ENCODE data around the gene VSNL1. TPM values are rescaled to one million over a fixed set of nuclear protein-coding genes. Genes with fewer than 3 reads are reported as not detected.

The VSNL1 gene
- 0.70 TPM for polyA plus RNA-seq
- long read RNA-seq, donor 1, result 0 reads
- long read RNA-seq, donor 2, result 0 reads
- long read RNA-seq, donor 3, result 0 reads
- long read RNA-seq, donor 4, result 0 reads
- long read RNA-seq, donor 5, partial matches to known transcripts, result 0 of 1 reads
- long read RNA-seq, donor 5, other reads (novel, unspliced or antisense), result 0 of 1 reads
- long read RNA-seq, donor 6, result 0 reads
- long read RNA-seq, donor 7, partial matches to known transcripts, result 0 of 1 reads
- long read RNA-seq, donor 7, other reads (novel, unspliced or antisense), result 0 of 1 reads
- long read RNA-seq, donor 8, result 0 reads
- long read RNA-seq, donor 9, partial matches to known transcripts, result 0 of 1 reads
- long read RNA-seq, donor 9, other reads (novel, unspliced or antisense), result 0 of 1 reads
- long read RNA-seq, donor 10, result 0 reads
- long read RNA-seq, donor 11, result 0 reads

- peak; percentile 76 to 82 for DNase-seq
- Histone ChIP-seq H3K4me1 (ENCODE audit: control insufficient read depth, insufficient read depth, low read length) (peaks cover 9% of the 10 kb centered on the region), H3K9me3 (ENCODE audit: control insufficient read depth, low read depth, low read length) (no peaks in the 10 kb centered on the region), H3K27ac (ENCODE audit: low read length) (no peak within 1 kb of the TSS), H3K36me3 (ENCODE audit: control insufficient read depth, insufficient read depth, low read length) (no peaks in the 10 kb centered on the region), H3K4me3 (ENCODE audit: low read length) (peak within 1 kb of the TSS; percentile 55), H3K27me3 (ENCODE audit: control insufficient read depth, insufficient read depth, low read length) (peaks cover 71% of the 10 kb centered on the region)
- no CpG with 5 or more reads among the region's 43 CpGs for WGBS (ENCODE audit: insufficient coverage, low lambda C conversion rate)
Measured at GRCh38 chr2:17540093-17540812, at the start of gene VSNL1. VSNL1 (plus strand) TSS chr2:17540696; CDS start chr2:17592075, 51,379 bp downstream.

DNA sequence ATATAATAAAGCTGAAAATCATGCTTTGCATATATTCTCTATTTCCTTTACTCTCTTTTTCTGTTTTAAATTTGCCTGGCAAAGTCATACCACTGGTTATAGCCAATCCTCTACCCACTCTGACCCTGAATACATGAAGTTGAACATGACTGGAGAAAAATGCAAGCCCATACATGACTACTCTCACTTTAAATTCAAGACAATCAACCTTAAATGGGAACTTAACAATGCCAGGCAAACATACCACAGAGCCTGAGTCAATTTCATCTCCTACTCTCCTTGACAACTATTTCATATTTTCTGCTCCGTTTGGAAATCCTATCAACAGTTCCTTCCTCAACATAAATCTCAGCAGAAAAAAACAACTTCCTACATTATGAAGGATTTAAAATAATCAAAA lies 44.9 kb upstream of the VSNL1 start:
- H3K27ac ChIP-seq (ENCODE audit: low read length), result no peak overlapping the region
- DNase-seq, result no peak
- peaks cover 3% of the 10 kb centered on the region for H3K27me3 ChIP-seq (ENCODE audit: control insufficient read depth, insufficient read depth, low read length)
- no peaks in the 10 kb centered on the region for H3K36me3 ChIP-seq (ENCODE audit: control insufficient read depth, insufficient read depth, low read length)
- no peaks in the 10 kb centered on the region for H3K4me1 ChIP-seq (ENCODE audit: control insufficient read depth, insufficient read depth, low read length)
- WGBS (ENCODE audit: insufficient coverage, low lambda C conversion rate), result 83% methylated on average over 1 of the region's 1 CpG
- no peaks in the 10 kb centered on the region for H3K9me3 ChIP-seq (ENCODE audit: control insufficient read depth, low read depth, low read length)
- no peak overlapping the region for H3K4me3 ChIP-seq (ENCODE audit: low read length)

DNA sequence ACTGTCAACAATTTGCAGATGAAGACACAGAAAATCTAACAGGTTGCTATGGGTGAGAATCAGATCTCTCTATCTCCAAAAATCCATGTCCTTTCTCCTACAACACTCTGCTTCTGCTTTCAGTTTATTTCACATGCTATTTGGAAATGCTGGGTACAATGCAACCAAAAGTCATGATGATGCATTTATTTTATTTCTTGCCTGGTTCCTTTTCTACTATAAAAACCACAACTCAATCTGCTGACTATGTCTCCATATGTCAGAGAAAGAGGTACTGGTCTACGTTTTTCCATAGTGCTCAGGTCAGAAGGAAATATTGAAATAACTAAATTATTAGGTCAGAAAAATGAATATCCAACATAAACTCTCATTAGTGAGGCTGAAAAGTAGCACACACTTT lies 42.8 kb upstream of the VSNL1 start:
- no peaks in the 10 kb centered on the region for H3K4me1 ChIP-seq (ENCODE audit: control insufficient read depth, insufficient read depth, low read length)
- H3K27me3 ChIP-seq (ENCODE audit: control insufficient read depth, insufficient read depth, low read length), result peaks cover 3% of the 10 kb centered on the region
- DNase-seq, result no peak
- no peaks in the 10 kb centered on the region for H3K9me3 ChIP-seq (ENCODE audit: control insufficient read depth, low read depth, low read length)
- H3K36me3 ChIP-seq (ENCODE audit: control insufficient read depth, insufficient read depth, low read length), result no peaks in the 10 kb centered on the region
- no peak overlapping the region for H3K4me3 ChIP-seq (ENCODE audit: low read length)
- H3K27ac ChIP-seq (ENCODE audit: low read length), result no peak overlapping the region
- WGBS (ENCODE audit: insufficient coverage, low lambda C conversion rate), result no CpG with 5 or more reads among the region's 1 CpG

GRCh38 chr2:17506736-17507616 lies 33.5 kb upstream of the VSNL1 start:
- H3K4me3 ChIP-seq (ENCODE audit: low read length), result no peak overlapping the region
- H3K4me1 ChIP-seq (ENCODE audit: control insufficient read depth, insufficient read depth, low read length), result no peaks in the 10 kb centered on the region
- H3K27me3 ChIP-seq (ENCODE audit: control insufficient read depth, insufficient read depth, low read length), result no peaks in the 10 kb centered on the region
- H3K27ac ChIP-seq (ENCODE audit: low read length), result no peak overlapping the region
- DNase-seq, result no peak
- WGBS (ENCODE audit: insufficient coverage, low lambda C conversion rate), result 100% methylated on average over 1 of the region's 2 CpGs
- no peaks in the 10 kb centered on the region for H3K36me3 ChIP-seq (ENCODE audit: control insufficient read depth, insufficient read depth, low read length)
- H3K9me3 ChIP-seq (ENCODE audit: control insufficient read depth, low read depth, low read length), result no peaks in the 10 kb centered on the region

DNA sequence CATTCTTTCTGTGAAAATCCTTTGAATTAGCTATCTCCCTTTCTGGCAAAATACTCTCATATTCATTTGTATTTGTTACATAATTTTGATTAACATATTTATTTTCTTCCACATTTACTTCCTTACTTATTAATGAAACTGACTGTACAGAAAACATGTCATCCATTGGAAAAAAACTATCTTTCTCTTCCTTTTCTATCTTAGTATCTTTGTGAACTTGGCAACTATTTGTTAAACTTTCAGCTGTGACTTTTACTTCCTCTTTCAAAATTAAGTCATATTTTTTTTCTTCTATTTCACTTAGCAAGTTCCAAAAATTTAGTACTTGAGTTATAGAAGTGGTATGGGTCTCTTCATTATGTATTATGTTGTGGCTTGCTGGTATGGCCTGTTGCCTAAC lies 24.8 kb upstream of the VSNL1 start:
- Histone ChIP-seq H3K27ac (ENCODE audit: low read length) (no peak overlapping the region), H3K4me1 (ENCODE audit: control insufficient read depth, insufficient read depth, low read length) (peaks cover 2% of the 10 kb centered on the region), H3K4me3 (ENCODE audit: low read length) (no peak overlapping the region), H3K27me3 (ENCODE audit: control insufficient read depth, insufficient read depth, low read length) (peaks cover 8% of the 10 kb centered on the region), H3K9me3 (ENCODE audit: control insufficient read depth, low read depth, low read length) (no peaks in the 10 kb centered on the region), H3K36me3 (ENCODE audit: control insufficient read depth, insufficient read depth, low read length) (no peaks in the 10 kb centered on the region)
- DNase-seq, result no peak

- DNase-seq, result no peak
- no peaks in the 10 kb centered on the region for H3K9me3 ChIP-seq (ENCODE audit: control insufficient read depth, low read depth, low read length)
- no peaks in the 10 kb centered on the region for H3K36me3 ChIP-seq (ENCODE audit: control insufficient read depth, insufficient read depth, low read length)
- 100% methylated on average over 1 of the region's 8 CpGs for WGBS (ENCODE audit: insufficient coverage, low lambda C conversion rate)
- no peak overlapping the region for H3K27ac ChIP-seq (ENCODE audit: low read length)
- peaks cover 8% of the 10 kb centered on the region for H3K27me3 ChIP-seq (ENCODE audit: control insufficient read depth, insufficient read depth, low read length)
- peak overlapping the region; percentile 44 for H3K4me3 ChIP-seq (ENCODE audit: low read length)
- H3K4me1 ChIP-seq (ENCODE audit: control insufficient read depth, insufficient read depth, low read length), result peaks cover 2% of the 10 kb centered on the region
Measured at GRCh38 chr2:17517481-17518211, 22.9 kb upstream of the VSNL1 start.

GRCh38 chr2:17518212-17519154 lies 22.0 kb upstream of the VSNL1 start, which contains the start of gene RAD51AP2:
RAD51AP2 (minus strand) TSS chr2:17518440; CDS start chr2:17518415, 25 bp downstream.
- Histone ChIP-seq H3K4me1 (ENCODE audit: control insufficient read depth, insufficient read depth, low read length) (peaks cover 2% of the 10 kb centered on the region), H3K36me3 (ENCODE audit: control insufficient read depth, insufficient read depth, low read length) (no peaks in the 10 kb centered on the region), H3K9me3 (ENCODE audit: control insufficient read depth, low read depth, low read length) (no peaks in the 10 kb centered on the region), H3K4me3 (ENCODE audit: low read length) (peak within 1 kb of the TSS; percentile 44), H3K27ac (ENCODE audit: low read length) (no peak within 1 kb of the TSS), H3K27me3 (ENCODE audit: control insufficient read depth, insufficient read depth, low read length) (peaks cover 8% of the 10 kb centered on the region)
- peak; percentile 41 to 73 for DNase-seq
- 14% methylated on average over 4 of the region's 38 CpGs for WGBS (ENCODE audit: insufficient coverage, low lambda C conversion rate)

DNA sequence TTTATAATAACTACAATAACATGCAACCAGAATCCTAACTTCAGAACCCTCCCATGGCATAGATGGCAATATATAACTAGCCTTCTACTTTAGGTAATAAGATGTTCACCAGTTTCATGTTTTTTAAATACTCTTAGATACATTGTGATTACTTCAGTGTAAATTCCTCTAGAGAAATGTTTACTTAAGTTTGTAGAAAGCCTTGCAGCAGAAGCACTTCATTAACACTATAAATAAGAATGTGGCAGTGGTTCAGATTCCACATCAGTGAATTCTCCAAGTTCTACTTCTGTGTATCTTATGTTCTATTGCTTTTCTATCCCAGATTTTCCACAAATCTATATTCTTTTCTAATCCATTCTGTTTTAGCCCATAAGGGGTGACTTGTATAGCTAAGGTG lies 21.0 kb upstream of the VSNL1 start:
- no peak for DNase-seq
- no peaks in the 10 kb centered on the region for H3K9me3 ChIP-seq (ENCODE audit: control insufficient read depth, low read depth, low read length)
- H3K4me1 ChIP-seq (ENCODE audit: control insufficient read depth, insufficient read depth, low read length), result peaks cover 2% of the 10 kb centered on the region
- H3K27me3 ChIP-seq (ENCODE audit: control insufficient read depth, insufficient read depth, low read length), result peaks cover 8% of the 10 kb centered on the region
- H3K36me3 ChIP-seq (ENCODE audit: control insufficient read depth, insufficient read depth, low read length), result no peaks in the 10 kb centered on the region
- no peak overlapping the region for H3K4me3 ChIP-seq (ENCODE audit: low read length)
- no peak overlapping the region for H3K27ac ChIP-seq (ENCODE audit: low read length)

DNA sequence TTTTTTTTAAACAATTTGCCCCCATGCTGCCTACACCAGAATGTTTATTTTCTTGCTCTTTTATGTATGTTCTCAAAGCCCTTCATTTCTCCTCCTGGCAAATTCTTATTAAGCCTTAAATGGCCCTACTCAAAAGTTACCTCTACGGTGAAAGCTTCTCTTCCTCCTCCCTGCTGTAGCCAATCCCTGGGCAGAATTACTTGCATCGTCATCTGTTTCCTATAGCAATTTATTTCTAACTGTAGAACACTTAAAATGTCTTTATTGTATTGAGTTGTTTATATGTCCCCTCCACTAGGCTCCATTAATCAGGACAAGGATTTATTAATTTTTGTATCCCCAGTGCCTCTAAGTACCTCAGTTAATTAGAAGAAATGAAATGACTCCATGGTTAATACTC lies 19.7 kb upstream of the VSNL1 start:
- no peaks in the 10 kb centered on the region for H3K9me3 ChIP-seq (ENCODE audit: control insufficient read depth, low read depth, low read length)
- no peaks in the 10 kb centered on the region for H3K36me3 ChIP-seq (ENCODE audit: control insufficient read depth, insufficient read depth, low read length)
- H3K27ac ChIP-seq (ENCODE audit: low read length), result no peak overlapping the region
- no peak for DNase-seq
- H3K4me1 ChIP-seq (ENCODE audit: control insufficient read depth, insufficient read depth, low read length), result peaks cover 2% of the 10 kb centered on the region
- WGBS (ENCODE audit: insufficient coverage, low lambda C conversion rate), result 100% methylated on average over 1 of the region's 2 CpGs
- H3K27me3 ChIP-seq (ENCODE audit: control insufficient read depth, insufficient read depth, low read length), result peaks cover 8% of the 10 kb centered on the region
- no peak overlapping the region for H3K4me3 ChIP-seq (ENCODE audit: low read length)

Measured in large intestine (tissue), 12 donors.